GM10266 (cell line): ENCODE measurements around the gene WFDC5.
"Not testable (repeated sequence)": the region's sequence is repeated elsewhere in the genome, so short reads cannot be mapped to it uniquely, and the experiment has no call there.

Experiments
- DNase-seq: peaks from one replicate; pipeline ENCODE4 v3.0.0; 2012; ENCODE audit errors: extremely low spot score
- TF ChIP-seq, protein P1 (sequence below): IDR thresholded peaks from 2 replicates; pipeline ENCODE4 v1.5.1; 2012; ENCODE audit warnings: mild to moderate bottlenecking, low read depth; ENCODE audit not compliant: control insufficient read depth, insufficient read depth; ENCODE audit errors: missing control alignments

The WFDC5 gene, protein sequence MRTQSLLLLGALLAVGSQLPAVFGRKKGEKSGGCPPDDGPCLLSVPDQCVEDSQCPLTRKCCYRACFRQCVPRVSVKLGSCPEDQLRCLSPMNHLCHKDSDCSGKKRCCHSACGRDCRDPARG

DNA sequence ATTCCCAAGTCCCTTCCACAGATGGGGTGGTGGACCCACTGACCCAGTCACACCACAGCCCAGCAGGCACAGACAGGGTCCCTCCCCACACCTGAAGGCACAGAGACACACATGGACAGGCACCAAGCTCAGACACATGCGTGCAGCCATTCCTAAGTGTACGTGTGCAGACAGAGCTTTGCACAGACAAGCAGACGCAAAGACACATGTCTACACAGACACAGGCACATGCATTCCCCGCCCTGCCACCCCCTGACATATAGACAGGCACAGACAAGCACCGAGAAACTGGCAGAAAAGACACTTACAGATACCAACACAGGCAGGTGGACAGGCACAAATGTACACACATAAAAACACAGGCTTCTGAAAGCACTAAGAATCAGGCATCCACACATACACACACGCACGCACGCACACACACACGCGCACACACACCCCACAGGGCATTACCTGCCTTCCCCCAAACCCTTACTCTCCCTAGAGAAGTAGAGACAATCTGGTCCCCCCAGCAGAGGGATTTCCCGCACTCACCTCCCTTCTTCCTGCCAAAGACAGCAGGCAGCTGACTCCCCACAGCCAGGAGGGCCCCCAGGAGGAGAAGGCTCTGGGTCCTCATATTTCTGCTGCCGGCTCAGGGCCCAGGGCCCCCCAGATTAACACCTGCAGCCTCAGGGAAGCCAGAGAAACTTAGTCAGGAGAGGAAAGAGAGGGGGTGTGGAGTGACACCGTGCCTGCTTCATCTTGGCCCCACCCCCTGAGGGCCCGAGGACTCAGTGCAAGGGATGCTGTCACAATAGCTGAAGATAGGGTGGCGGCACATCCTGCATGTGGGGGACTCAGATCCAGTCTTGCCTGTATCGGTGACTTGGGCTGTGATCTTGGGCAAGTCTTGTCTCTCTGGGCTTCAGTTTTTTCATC is at the start of gene WFDC5:
TSS of gene WFDC5 (minus strand) at position 710 of the 921 bp plus-strand sequence. CDS start at position 619, 91 bp downstream.
- TF ChIP-seq, protein P1, sequence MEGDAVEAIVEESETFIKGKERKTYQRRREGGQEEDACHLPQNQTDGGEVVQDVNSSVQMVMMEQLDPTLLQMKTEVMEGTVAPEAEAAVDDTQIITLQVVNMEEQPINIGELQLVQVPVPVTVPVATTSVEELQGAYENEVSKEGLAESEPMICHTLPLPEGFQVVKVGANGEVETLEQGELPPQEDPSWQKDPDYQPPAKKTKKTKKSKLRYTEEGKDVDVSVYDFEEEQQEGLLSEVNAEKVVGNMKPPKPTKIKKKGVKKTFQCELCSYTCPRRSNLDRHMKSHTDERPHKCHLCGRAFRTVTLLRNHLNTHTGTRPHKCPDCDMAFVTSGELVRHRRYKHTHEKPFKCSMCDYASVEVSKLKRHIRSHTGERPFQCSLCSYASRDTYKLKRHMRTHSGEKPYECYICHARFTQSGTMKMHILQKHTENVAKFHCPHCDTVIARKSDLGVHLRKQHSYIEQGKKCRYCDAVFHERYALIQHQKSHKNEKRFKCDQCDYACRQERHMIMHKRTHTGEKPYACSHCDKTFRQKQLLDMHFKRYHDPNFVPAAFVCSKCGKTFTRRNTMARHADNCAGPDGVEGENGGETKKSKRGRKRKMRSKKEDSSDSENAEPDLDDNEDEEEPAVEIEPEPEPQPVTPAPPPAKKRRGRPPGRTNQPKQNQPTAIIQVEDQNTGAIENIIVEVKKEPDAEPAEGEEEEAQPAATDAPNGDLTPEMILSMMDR = no peak
- DNase-seq = no peak

DNA sequence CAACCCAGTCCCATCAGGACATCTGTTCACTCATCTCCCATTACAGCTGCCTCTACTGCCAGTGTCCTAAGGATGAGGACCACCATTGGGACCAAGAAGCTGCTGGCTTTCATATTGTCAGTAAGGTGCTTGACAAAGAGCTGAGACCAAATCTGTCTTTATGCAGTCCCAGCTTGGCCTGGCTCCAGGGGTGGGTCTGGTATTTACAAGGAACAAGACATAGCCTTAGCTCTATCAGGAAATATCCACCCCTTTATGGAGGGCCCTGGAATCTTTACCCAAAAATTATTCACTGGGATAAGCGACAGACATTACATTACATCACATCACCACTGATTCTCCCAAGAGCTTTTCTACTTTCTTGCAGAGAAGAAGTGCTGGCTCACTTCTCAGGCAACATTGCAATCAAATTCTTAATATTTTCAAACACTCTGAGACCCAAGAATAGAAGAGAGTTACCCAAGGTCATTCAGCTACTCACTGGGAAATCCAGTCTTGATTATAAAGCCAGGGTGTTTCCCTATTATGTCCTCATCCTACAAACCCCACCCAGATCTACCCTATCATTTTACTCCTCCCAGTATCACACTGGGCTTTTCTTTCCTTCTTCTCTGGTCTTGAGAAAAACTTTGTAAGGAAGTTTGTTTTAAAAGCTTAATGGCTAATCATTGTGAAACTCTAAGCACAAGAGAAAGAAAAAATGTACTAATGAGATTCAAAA is 48.3 kb upstream of the WFDC5 start:
- TF ChIP-seq, protein P1 = no peak
- no peak for DNase-seq

DNA sequence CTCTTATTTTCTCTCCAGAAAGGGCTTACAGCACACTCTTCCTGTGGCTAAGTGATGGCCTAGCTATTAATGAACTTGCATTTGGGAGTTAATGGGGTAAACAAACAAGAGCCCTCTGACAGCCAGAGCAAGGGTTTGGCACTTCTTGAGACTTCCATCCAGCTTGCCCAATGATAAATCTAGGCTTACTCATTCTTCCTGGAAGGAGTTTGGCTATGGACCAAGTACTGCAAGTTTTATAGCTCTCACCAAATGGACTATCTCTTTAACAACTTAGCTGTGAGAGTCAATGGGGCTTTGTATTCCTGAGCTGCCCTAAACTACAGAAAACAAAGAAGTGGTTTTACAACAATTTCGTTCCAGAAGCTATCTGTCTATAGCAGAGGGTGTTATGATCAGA is 43.0 kb upstream of the WFDC5 start:
- TF ChIP-seq, protein P1 = no peak
- no peak for DNase-seq

DNA sequence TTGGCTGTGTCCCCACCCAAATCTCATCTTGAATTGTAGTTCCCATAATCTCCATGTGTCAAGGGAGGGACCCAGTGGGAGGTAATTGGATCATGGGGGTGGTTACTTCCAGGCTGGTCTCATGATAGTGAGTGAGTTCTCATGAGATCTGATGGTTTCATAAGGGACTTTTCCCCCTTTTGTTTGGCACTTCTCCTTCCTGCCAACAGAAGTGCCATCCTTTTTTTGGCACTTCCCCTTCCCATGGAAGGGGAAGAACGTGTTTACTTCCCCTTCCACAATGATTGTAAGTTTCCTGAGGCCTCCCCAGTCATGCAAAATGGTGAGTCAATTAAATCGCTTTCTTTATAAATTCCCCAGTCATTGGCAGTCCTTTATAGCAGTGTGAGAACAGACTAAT is 41.7 kb upstream of the WFDC5 start:
- TF ChIP-seq, protein P1 = no peak
- DNase-seq = no peak

DNA sequence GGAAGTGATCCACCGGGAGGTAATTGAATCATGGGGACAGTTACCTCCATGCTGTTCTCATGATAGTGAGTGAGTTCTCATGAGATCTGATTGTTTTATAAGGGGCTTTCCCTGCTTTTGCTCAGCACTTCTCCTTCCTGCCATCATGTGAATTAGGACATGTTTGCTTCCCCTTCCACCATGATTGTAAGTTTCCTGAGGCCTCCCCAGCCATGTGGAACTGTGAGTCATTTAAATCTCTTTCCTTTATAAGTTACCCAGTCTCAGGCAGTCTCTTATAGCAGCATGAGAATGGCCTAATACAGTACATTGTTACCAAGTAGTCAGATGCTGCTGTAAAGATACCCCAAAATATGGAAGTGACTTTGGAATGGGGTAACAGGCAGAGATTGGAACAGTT is 39.8 kb upstream of the WFDC5 start:
- DNase-seq = not testable (repeated sequence)

DNA sequence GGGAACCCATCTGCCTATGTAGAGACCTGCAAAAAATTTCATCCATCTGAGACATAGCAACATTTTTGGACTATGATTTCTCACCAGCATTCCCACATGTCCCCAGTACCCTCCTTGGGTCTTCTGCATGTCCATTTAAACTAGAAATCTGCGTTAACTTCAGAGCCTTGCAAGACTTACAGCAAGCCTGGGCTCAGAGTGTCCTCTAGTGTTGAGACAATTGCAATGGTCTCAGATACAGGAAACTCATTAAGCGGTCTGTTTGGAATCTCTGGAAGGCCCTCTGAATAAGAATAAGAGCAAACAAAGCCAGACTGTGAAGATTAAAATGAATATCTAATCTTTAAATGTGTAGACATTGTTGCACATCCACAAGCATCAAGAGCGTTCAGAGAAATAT is 39.2 kb upstream of the WFDC5 start:
- no peak for DNase-seq
- TF ChIP-seq, protein P1 = no peak

DNA sequence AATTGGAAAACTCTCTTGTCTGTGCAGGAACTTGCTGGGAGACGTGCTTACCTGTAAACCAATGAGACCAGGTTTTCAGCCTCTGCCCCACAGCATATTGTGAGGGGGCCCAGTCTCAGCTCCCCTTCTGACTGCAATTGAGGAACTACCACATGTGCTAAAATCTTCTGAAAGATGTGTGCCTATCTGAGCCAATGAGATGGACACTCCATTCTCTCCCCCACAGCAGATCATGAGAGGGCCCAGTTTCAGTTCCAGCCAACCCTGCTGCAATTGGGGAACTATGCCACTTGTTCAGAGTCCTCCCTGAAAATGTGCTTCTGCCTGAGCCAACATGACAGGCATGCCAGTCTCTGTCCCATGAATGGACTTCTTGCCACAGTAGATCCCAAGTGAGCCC is 38.8 kb upstream of the WFDC5 start:
- TF ChIP-seq, protein P1 = no peak
- no peak for DNase-seq
